ENCODE measurements around the gene ANAPC7. TPM values are rescaled to one million over a fixed set of nuclear protein-coding genes. Genes with fewer than 3 reads are reported as not detected.
"Not testable (repeated sequence)": the region's sequence is repeated elsewhere in the genome, so short reads cannot be mapped to it uniquely, and the experiment has no call there.

Gene ANAPC7
- total RNA-seq, 2 donors from 2014 or later = 22.1 to 40.1 TPM

DNA sequence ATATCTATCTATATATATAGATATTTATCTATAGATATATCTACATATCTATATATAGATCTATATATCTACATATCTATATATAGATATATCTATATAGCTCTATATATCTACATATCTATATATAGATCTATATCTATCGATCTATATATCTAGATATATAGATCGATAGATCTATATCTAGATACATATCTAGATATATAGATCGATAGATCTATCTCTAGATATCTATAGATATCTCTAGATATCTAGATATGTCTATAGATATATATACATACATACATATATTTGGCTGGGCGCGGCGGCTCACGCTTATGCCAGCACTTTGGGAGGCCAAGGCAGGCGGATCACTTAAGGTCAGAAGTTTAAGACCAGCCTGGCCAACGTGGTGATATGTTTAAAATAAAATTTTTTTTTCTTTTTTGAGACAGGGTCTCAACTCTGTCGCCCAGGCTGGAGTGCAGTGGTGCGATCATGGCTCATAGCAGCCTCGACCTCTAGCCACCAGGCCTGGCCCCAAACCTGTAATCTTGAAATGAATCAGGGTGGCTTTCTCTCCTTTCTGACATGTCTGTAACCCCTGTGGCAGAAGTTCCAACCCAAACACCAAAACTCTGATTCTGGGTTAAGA is 28.6 kb upstream of the ANAPC7 start:
- Histone ChIP-seq H3K9ac (ENCODE audit: low read depth in 2 of 2, low read length in 2 of 2) (no peak overlapping the region), H3K36me3 (no peaks in the 10 kb centered on the region), H3K4me1 (peaks cover 3% of the 10 kb centered on the region), H3K27me3 (no peaks in the 10 kb centered on the region), H3K9me3 (no peaks in the 10 kb centered on the region), H3K27ac (peak overlapping the region; percentile 12), H3K4me3 (peak overlapping the region; percentile 36)
- TF ChIP-seq, protein P1, sequence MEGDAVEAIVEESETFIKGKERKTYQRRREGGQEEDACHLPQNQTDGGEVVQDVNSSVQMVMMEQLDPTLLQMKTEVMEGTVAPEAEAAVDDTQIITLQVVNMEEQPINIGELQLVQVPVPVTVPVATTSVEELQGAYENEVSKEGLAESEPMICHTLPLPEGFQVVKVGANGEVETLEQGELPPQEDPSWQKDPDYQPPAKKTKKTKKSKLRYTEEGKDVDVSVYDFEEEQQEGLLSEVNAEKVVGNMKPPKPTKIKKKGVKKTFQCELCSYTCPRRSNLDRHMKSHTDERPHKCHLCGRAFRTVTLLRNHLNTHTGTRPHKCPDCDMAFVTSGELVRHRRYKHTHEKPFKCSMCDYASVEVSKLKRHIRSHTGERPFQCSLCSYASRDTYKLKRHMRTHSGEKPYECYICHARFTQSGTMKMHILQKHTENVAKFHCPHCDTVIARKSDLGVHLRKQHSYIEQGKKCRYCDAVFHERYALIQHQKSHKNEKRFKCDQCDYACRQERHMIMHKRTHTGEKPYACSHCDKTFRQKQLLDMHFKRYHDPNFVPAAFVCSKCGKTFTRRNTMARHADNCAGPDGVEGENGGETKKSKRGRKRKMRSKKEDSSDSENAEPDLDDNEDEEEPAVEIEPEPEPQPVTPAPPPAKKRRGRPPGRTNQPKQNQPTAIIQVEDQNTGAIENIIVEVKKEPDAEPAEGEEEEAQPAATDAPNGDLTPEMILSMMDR (IDR thresholded peaks at IDR 0.05) = no peak
- no peak for DNase-seq
- intact Hi-C loops (cut with DNase I) = loop anchor here (2.0 kb wide), 1 partner anchor 331 kb away; no protein-coding TSS in a partner anchor

GRCh38 chr12:110429676-110430075 is 26.2 kb upstream of the ANAPC7 start:
- not testable (repeated sequence) for H3K4me1 ChIP-seq; H3K36me3 ChIP-seq; H3K27ac ChIP-seq; H3K27me3 ChIP-seq; H3K9ac ChIP-seq (ENCODE audit: low read depth in 2 of 2, low read length in 2 of 2); DNase-seq; H3K9me3 ChIP-seq; H3K4me3 ChIP-seq
- intact Hi-C loops (cut with DNase I) = loop anchor here (2.0 kb wide), 1 partner anchor 329 kb away; no protein-coding TSS in a partner anchor

DNA sequence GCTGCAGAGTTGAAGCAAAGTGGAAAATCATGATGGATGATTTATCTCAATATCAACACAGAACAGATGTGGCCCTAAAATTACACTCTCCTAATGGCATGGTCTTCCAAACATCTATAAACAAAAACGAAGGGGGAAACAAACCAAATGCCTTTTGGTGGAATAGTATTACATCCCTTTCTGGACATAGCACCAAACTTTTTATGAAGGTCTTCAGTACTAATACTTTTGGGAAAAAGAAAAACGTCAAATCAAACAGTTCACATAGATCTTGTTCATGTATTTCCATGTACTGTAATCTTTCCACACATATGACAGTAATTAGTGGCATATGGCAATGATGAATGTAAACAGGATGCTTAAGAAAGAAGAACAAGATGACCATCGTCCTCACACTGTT is 22.9 kb upstream of the ANAPC7 start:
- H3K27ac ChIP-seq = no peak overlapping the region
- no peaks in the 10 kb centered on the region for H3K9me3 ChIP-seq
- DNase-seq = no peak
- peaks cover 3% of the 10 kb centered on the region for H3K4me1 ChIP-seq
- TF ChIP-seq, protein P1 (IDR thresholded peaks at IDR 0.05) = no peak
- intact Hi-C loops (cut with DNase I) = no loop called here
- no peak overlapping the region for H3K4me3 ChIP-seq
- H3K27me3 ChIP-seq = no peaks in the 10 kb centered on the region
- H3K36me3 ChIP-seq = no peaks in the 10 kb centered on the region
- H3K9ac ChIP-seq (ENCODE audit: low read depth in 2 of 2, low read length in 2 of 2) = no peak overlapping the region

DNA sequence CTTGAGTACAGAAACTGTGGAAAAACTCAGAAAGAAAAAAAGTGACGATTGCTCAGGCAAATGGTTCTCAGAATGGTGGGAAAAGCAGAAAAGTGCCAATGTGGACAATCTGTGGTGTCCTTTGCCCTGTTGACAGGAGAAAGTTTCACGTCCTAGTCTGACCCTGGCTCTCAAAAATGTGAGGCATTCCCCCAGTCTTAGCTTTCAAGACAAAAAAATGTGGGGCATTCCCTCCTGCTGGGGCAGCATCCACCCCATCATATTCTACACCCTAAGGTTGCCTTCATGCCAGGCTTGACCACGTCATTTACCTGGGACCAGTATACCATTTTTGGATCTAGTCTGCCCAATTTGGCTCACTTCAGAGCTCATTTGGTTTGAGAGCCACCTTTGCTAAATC is 20.7 kb upstream of the ANAPC7 start:
- Histone ChIP-seq H3K36me3 (no peaks in the 10 kb centered on the region), H3K4me1 (no peaks in the 10 kb centered on the region), H3K27me3 (no peaks in the 10 kb centered on the region), H3K27ac (no peak overlapping the region), H3K4me3 (no peak overlapping the region), H3K9ac (ENCODE audit: low read depth in 2 of 2, low read length in 2 of 2) (no peak overlapping the region), H3K9me3 (no peaks in the 10 kb centered on the region)
- no peak for DNase-seq
- intact Hi-C loops (cut with DNase I) = no loop called here
- TF ChIP-seq, protein P1 (IDR thresholded peaks at IDR 0.05) = no peak

- no peaks in the 10 kb centered on the region for H3K4me1 ChIP-seq
- H3K9me3 ChIP-seq = no peaks in the 10 kb centered on the region
- H3K27ac ChIP-seq = no peak overlapping the region
- TF ChIP-seq, protein P1 (IDR thresholded peaks at IDR 0.05) = no peak
- H3K27me3 ChIP-seq = no peaks in the 10 kb centered on the region
- intact Hi-C loops (cut with DNase I) = no loop called here
- H3K9ac ChIP-seq (ENCODE audit: low read depth in 2 of 2, low read length in 2 of 2) = no peak overlapping the region
- no peak for DNase-seq
- H3K4me3 ChIP-seq = no peak overlapping the region
- no peaks in the 10 kb centered on the region for H3K36me3 ChIP-seq
These were observed 18.2 kb upstream of the ANAPC7 start for GRCh38 chr12:110421701-110422100.

- H3K9ac ChIP-seq (ENCODE audit: low read depth in 2 of 2, low read length in 2 of 2) = no peak overlapping the region
- intact Hi-C loops (cut with DNase I) = no loop called here
- no peaks in the 10 kb centered on the region for H3K27me3 ChIP-seq
- H3K9me3 ChIP-seq = no peaks in the 10 kb centered on the region
- H3K27ac ChIP-seq = no peak overlapping the region
- DNase-seq = no peak
- TF ChIP-seq, protein P1 (IDR thresholded peaks at IDR 0.05) = no peak
- H3K36me3 ChIP-seq = no peaks in the 10 kb centered on the region
- no peak overlapping the region for H3K4me3 ChIP-seq
- H3K4me1 ChIP-seq = no peaks in the 10 kb centered on the region
These were observed 17.7 kb upstream of the ANAPC7 start for GRCh38 chr12:110421159-110421661.

- intact Hi-C loops (cut with DNase I); H3K9ac ChIP-seq (ENCODE audit: low read depth in 2 of 2, low read length in 2 of 2); H3K4me3 ChIP-seq; H3K4me1 ChIP-seq; H3K27me3 ChIP-seq; DNase-seq; H3K9me3 ChIP-seq; H3K36me3 ChIP-seq; H3K27ac ChIP-seq: not testable (repeated sequence)
These were observed 17.1 kb upstream of the ANAPC7 start for GRCh38 chr12:110420644-110421043.

DNA sequence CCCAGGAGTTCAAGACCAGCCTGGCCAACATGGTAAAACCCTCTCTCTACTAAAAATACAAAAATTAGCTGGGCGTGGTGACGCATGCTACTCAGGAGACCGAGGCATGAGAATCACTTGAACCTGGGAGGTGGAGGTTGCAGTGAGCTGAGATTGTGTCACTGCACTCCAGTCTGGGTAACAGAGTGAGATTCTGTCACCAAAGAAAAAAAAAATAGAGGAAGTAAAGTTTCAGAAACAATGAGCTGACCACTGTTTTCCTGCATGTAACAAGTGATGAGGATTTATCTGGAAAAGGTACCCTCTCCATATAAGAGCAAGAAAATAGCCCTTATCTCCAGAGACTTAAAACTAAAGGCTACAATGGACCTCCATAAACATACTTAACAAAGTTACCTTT is 13.6 kb upstream of the ANAPC7 start:
- H3K27me3 ChIP-seq; H3K27ac ChIP-seq; H3K9ac ChIP-seq (ENCODE audit: low read depth in 2 of 2, low read length in 2 of 2); intact Hi-C loops (cut with DNase I); H3K4me1 ChIP-seq; H3K4me3 ChIP-seq; DNase-seq; H3K36me3 ChIP-seq; H3K9me3 ChIP-seq: not testable (repeated sequence)

DNA sequence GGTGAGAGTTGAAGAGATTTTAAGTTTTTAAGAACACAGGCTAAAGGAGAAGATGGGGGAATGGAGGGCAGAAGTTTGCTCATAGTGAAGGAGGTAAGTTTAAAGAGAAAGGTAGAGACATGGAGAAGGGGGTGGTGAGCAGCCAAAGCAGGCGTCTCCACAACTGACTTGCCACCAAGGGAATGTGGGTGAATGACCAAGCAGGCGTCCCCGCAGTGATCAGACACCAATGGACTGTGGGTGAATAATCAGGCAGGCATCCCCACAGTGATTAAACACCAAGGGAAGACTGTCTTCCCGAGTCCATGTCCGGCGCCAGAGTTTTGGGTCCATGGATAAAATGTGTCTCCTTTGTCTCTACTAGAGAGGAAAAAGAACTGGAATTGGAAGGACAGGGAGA is 6.6 kb upstream of the ANAPC7 start:
- DNase-seq; H3K9ac ChIP-seq (ENCODE audit: low read depth in 2 of 2, low read length in 2 of 2); H3K27ac ChIP-seq; H3K9me3 ChIP-seq; intact Hi-C loops (cut with DNase I); H3K27me3 ChIP-seq; H3K36me3 ChIP-seq; H3K4me3 ChIP-seq; H3K4me1 ChIP-seq: not testable (repeated sequence)
